ENCODE results near the gene C6orf58.

- TF ChIP-seq CTCF (IDR thresholded peaks at IDR 0.05): no peak
- no peak for TF ChIP-seq POLR2A (IDR thresholded peaks at IDR 0.05)
- TF ChIP-seq EP300 (IDR thresholded peaks at IDR 0.05; ENCODE audit: low read depth): no peak
Measured at GRCh38 chr6:127570739-127571389, 6.1 kb upstream of the C6orf58 start.
